HepG2 (cell line): ENCODE measurements around the gene ADRA2B. TPM values are rescaled to one million over a fixed set of nuclear protein-coding genes. Genes with fewer than 3 reads are reported as not detected.

Experiments
- ATAC-seq: fragments of 200-7000 bp; cut with Tn5 transposase; 3 replicates; pipeline ENCODE4 v1.9.1; 2020; ENCODE audit warnings: mild to moderate bottlenecking, moderate library complexity
- BruUV-seq: library from RNA; stranded (reverse); fragments of 400-500 nt; replicated peaks from 2 replicates; lab custom pipeline; 2021; lab: Mats Ljungman, UMichigan
- CTCF ChIA-PET: fragments of 300-600 bp; formaldehyde crosslinking; extraction: SDS; loops from one replicate; lab custom pipeline; 2021; ENCODE audit warnings: low total read pairs, inconsistent platforms, low intra/inter-chr PET ratio; lab: Yijun Ruan, JAX
- POLR2A ChIA-PET: fragments of 350-600 bp; sonication (Branson Sonifier 250); formaldehyde crosslinking; loops from one replicate; lab custom pipeline; 2020; ENCODE audit warnings: antibody characterized with exemption, inconsistent platforms; lab: Yijun Ruan, JAX
- DNase-seq: peaks from one replicate; pipeline ENCODE4 v3.0.0-alpha.2; 2015; ENCODE audit warnings: low spot score
- FAIRE-seq: peaks from 3 replicates; lab custom pipeline; 2011; peaks lifted over from hg19 to GRCh38; lab: Jason Lieb, UNC
- H2AFZ ChIP-seq: one replicate; pipeline ENCODE4 v1.6.1; 2011; ENCODE audit warnings: low read length, inconsistent platforms
- H3K27ac ChIP-seq: fragments of 300-600 bp; 3 replicates; pipeline ENCODE4 v1.8.0; 2011; ENCODE audit warnings: mixed run types, mild to moderate bottlenecking, mixed read lengths, low read length, inconsistent platforms; ENCODE audit not compliant: insufficient read depth; ENCODE audit errors: extremely low read length
- H3K27me3 ChIP-seq, 2 experiments: fragments of 200-600 bp in 1 of 2; 2 replicates in 1 of 2; 3 replicates in 1 of 2; pipeline versions ENCODE4 v1.6.0 to v1.8.0; 2011; ENCODE audit warnings: low read length in 2 of 2, mild to moderate bottlenecking in 2 of 2, moderate library complexity in 2 of 2, inconsistent platforms in 1 of 2; ENCODE audit not compliant: insufficient read depth in 2 of 2, control insufficient read depth in 1 of 2
- H3K36me3 ChIP-seq, 2 experiments: fragments of 200-600 bp in 1 of 2; replicated peaks in 1 of 2; 2 replicates in 1 of 2; 3 replicates in 1 of 2; pipeline versions ENCODE4 v1.5.1 to v1.8.0; 2011; ENCODE audit warnings: low read length in 2 of 2, inconsistent platforms in 1 of 2; ENCODE audit not compliant: insufficient read depth in 2 of 2, control insufficient read depth in 1 of 2
- H3K4me1 ChIP-seq: 2 replicates; pipeline ENCODE4 v1.5.1; 2012; ENCODE audit warnings: low read length, inconsistent platforms; ENCODE audit not compliant: insufficient read depth
- H3K4me2 ChIP-seq: 2 replicates; pipeline ENCODE4 v1.6.0; 2011; ENCODE audit warnings: low read depth, low read length, inconsistent platforms
- H3K4me3 ChIP-seq, 3 experiments: fragments of 200-600 bp in 1 of 3; sonication (generic), shearing (Covaris generic) in 1 of 3; replicated peaks in 1 of 3; 2 replicates each; pipeline ENCODE4 v1.5.1; 2011 to 2016; ENCODE audit warnings: low read length in 3 of 3, inconsistent platforms in 2 of 3, low read depth in 2 of 3, mild to moderate bottlenecking in 2 of 3, control low read depth in 1 of 3, mixed read lengths in 1 of 3; ENCODE audit not compliant: insufficient read depth in 1 of 3
- H3K79me2 ChIP-seq: one replicate; pipeline ENCODE4 v1.6.1; 2011; ENCODE audit warnings: low read length, inconsistent platforms; ENCODE audit not compliant: insufficient read depth
- H3K9ac ChIP-seq: 2 replicates; pipeline ENCODE4 v1.6.0; 2011; ENCODE audit warnings: mild to moderate bottlenecking, low read depth, low read length, inconsistent platforms; ENCODE audit not compliant: insufficient read depth
- H3K9me3 ChIP-seq: 2 replicates; pipeline ENCODE4 v1.5.1; 2012; ENCODE audit warnings: mild to moderate bottlenecking, low read length
- H4K20me1 ChIP-seq: 2 replicates; pipeline ENCODE4 v1.6.0; 2011; ENCODE audit warnings: inconsistent platforms, mild to moderate bottlenecking, low read length, moderate library complexity; ENCODE audit not compliant: insufficient read depth
- CENPBD1 ChIP-seq: sonication (generic); formaldehyde crosslinking; IDR thresholded peaks from 2 replicates; pipeline ENCODE4 v1.8.0; 2022; ENCODE audit warnings: missing genetic modification reagents, low read depth, mild to moderate bottlenecking, borderline replicate concordance
- HNRNPH1 ChIP-seq: fragments of 200-400 bp; formaldehyde crosslinking; optimal IDR thresholded peaks from 2 replicates; pipeline ENCODE3; 2017; ENCODE audit warnings: mild to moderate bottlenecking, low read depth, low read length
- HNRNPUL1 ChIP-seq: fragments of 200-400 bp; formaldehyde crosslinking; IDR thresholded peaks from 2 replicates; pipeline ENCODE4 v1.6.1; 2017; ENCODE audit warnings: low read depth, mild to moderate bottlenecking, low read length, moderate library complexity
- IKZF1 ChIP-seq: fragments of 450-650 bp; IDR thresholded peaks from 2 replicates; pipeline ENCODE4 v1.7.1; 2016
- JDP2 ChIP-seq: sonication (generic); formaldehyde crosslinking; IDR thresholded peaks from 2 replicates; pipeline ENCODE4 v1.8.1; 2022; ENCODE audit warnings: missing genetic modification reagents, borderline replicate concordance
- KDM6A ChIP-seq: IDR thresholded peaks from 2 replicates; pipeline ENCODE4 v1.6.1; 2016; ENCODE audit warnings: low read depth
- KLF15 ChIP-seq: sonication (generic); formaldehyde crosslinking; IDR thresholded peaks from 2 replicates; pipeline ENCODE4 v1.8.1; 2023; ENCODE audit warnings: borderline replicate concordance, mild to moderate bottlenecking, inconsistent platforms, missing genetic modification reagents, mixed read lengths
- MIXL1 ChIP-seq: IDR thresholded peaks from 2 replicates; pipeline ENCODE4 v1.6.1; 2016
- PRPF4 ChIP-seq: fragments of 200-400 bp; formaldehyde crosslinking; IDR thresholded peaks from 2 replicates; pipeline ENCODE4 v1.6.1; 2016; ENCODE audit warnings: low read length, low read depth; ENCODE audit not compliant: poor library complexity, severe bottlenecking
- RXRA ChIP-seq: sonication (generic); formaldehyde crosslinking; IDR thresholded peaks from 2 replicates; pipeline ENCODE4 v1.5.1; 2020; ENCODE audit warnings: missing genetic modification reagents
- SATB2 ChIP-seq: sonication (generic); formaldehyde crosslinking; IDR thresholded peaks from 2 replicates; pipeline ENCODE4 v1.5.0; 2020; ENCODE audit warnings: missing genetic modification reagents
- SOX6 ChIP-seq, 2 experiments: fragments of 450-650 bp in 1 of 2; sonication (generic) in 1 of 2; formaldehyde crosslinking in 1 of 2; IDR thresholded peaks; 2 replicates each; pipeline versions ENCODE4 v1.4.0 to v1.6.1; 2017 to 2020; ENCODE audit warnings: antibody characterized with exemption in 1 of 2, mild to moderate bottlenecking in 1 of 2, missing genetic modification reagents in 1 of 2
- SRSF1 ChIP-seq: fragments of 200-400 bp; formaldehyde crosslinking; optimal IDR thresholded peaks from 2 replicates; pipeline ENCODE3; 2017; ENCODE audit warnings: mild to moderate bottlenecking, low read depth, low read length, moderate library complexity
- TEF ChIP-seq: sonication (generic); formaldehyde crosslinking; IDR thresholded peaks from 2 replicates; pipeline ENCODE4 v1.5.0; 2020; ENCODE audit warnings: missing genetic modification reagents
- ZBTB34 ChIP-seq: sonication (generic); formaldehyde crosslinking; IDR thresholded peaks from 2 replicates; pipeline ENCODE4 v1.8.0; 2022; ENCODE audit warnings: mild to moderate bottlenecking, missing genetic modification reagents
- ZNF124 ChIP-seq: sonication (generic); formaldehyde crosslinking; IDR thresholded peaks from 2 replicates; pipeline ENCODE4 v1.4.0; 2020; ENCODE audit warnings: missing genetic modification reagents
- ZNF224 ChIP-seq: sonication (generic); formaldehyde crosslinking; IDR thresholded peaks from 2 replicates; pipeline ENCODE4 v1.5.0; 2020; ENCODE audit warnings: mild to moderate bottlenecking, missing genetic modification reagents
- ZNF382 ChIP-seq: sonication (generic); formaldehyde crosslinking; IDR thresholded peaks from 2 replicates; pipeline ENCODE4 v1.5.0; 2020; ENCODE audit warnings: missing genetic modification reagents, mild to moderate bottlenecking, borderline replicate concordance
- ZNF468 ChIP-seq: sonication (generic); formaldehyde crosslinking; IDR thresholded peaks from 2 replicates; pipeline ENCODE4 v1.8.0; 2022; ENCODE audit warnings: mild to moderate bottlenecking, moderate library complexity, missing genetic modification reagents
- ZSCAN31 ChIP-seq: sonication (generic); formaldehyde crosslinking; IDR thresholded peaks from 2 replicates; pipeline ENCODE4 v1.5.0; 2020; ENCODE audit warnings: low read depth, mild to moderate bottlenecking, missing genetic modification reagents
- WGBS: methylation state at CpG from one replicate; pipeline ENCODE4 v1.1.6; 2017; ENCODE audit warnings: low lambda C conversion rate; 5-methylcytosine and 5-hydroxymethylcytosine counted together
- in situ Hi-C: cut with HindIII; loops from 2 replicates; pipeline ENCODE4 v1.10.0; 2017; ENCODE audit warnings: low pct_unique_long_range_greater_than_20kb; ENCODE audit not compliant: extremely low pct_ligation_motif_present
- intact Hi-C: fragments of 100-400 bp; cut with micrococcal nuclease; formaldehyde crosslinking; loops from one replicate; pipeline ENCODE4 v1.10.0; 2022; ENCODE audit not compliant: unreplicated experiment
- polyA plus RNA-seq, 8 experiments: library from polyadenylated mRNA; depleted of rRNA in 3 of 8; stranded (reverse) in 7 of 8; unstranded in 1 of 8; fragments of >200 nt; fragmentation: Illumina TruSeq in 4 of 8; extraction: Trizol in 4 of 8; gene quantifications; 2 replicates each; pipeline versions ENCODE4 v1.2.1 to v1.2.3, GENCODE V29; 2011 to 2016; ENCODE audit warnings: low read depth in 4 of 8, missing spikeins in 1 of 8, mixed read lengths in 1 of 8; ENCODE audit not compliant: insufficient read depth in 1 of 8
- total RNA-seq, 5 experiments: library from RNA; depleted of rRNA; stranded (reverse); fragments of >200 nt; fragmentation: Illumina TruSeq; extraction: Trizol; gene quantifications; 2 replicates each; pipeline ENCODE4 v1.2.3, GENCODE V29; 2016; ENCODE audit warnings: low read depth in 1 of 5
- TF ChIP-seq, protein P1 (sequence below): sonication (generic); formaldehyde crosslinking; IDR thresholded peaks from 2 replicates; pipeline ENCODE4 v1.5.0; 2020; ENCODE audit warnings: mild to moderate bottlenecking, missing genetic modification reagents, borderline replicate concordance

ADRA2B gene
- total and polyA plus RNA-seq, 2 of the 13 experiments (the other 11 are each of a cell fraction or from before 2014, with no cell fraction given): not detected

DNA sequence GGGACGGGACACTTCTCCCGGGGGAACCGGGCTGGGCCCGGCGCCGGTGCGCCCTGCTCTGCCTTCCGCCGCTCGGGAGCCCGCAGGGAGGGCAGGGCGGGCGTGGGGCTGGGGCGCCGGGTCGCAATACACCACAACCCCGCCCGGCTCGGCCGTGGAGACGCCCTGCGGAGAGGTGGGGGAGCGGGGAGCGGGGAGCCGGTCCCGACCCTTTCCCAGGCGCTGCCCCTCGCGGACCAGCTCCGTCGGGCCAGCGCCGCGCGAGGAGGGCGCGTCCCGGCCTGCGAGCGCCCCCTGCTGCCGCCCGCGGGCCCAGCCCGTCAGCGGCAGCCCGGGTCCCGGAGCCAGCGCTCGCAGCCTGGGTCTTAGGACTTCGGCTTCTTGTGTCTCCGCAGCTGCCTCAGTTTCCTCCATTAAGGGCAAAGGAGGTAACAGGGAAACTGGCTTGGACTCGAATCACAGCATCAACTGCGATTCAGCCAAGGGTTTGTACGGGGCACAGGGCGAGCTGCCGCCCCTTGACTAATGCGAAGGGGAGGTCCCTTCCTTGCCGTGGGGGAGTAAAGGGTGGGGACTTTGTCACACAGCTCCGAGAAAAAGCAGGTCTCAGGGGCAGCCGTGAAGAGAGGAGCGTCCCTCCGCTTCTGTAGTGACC is 635 bp upstream of the ADRA2B start:
- no peaks in the 10 kb centered on the region for H4K20me1 ChIP-seq
- BruUV-seq: no TSS peak
- CTCF ChIA-PET: interaction anchor here (1.2 to 2.4 kb wide), 4 partner anchors 54 to 124 kb away, joined by 3 to 13 read pairs (median 7); no protein-coding TSS in a partner anchor
- H3K9me3 ChIP-seq: no peaks in the 10 kb centered on the region
- intact Hi-C loops (loop anchor here (10.0 kb wide), 2 partner anchors 52 to 92 kb away; no protein-coding TSS in a partner anchor), in situ Hi-C loops (loop anchor here (25.0 kb wide), 2 partner anchors 105 to 280 kb away; no protein-coding TSS in a partner anchor)
- 14% methylated on average over 19 of the region's 62 CpGs for WGBS
- ATAC-seq: peak; percentile 85
- no peak overlapping the region for H2AFZ ChIP-seq
- H3K4me2 ChIP-seq: peak overlapping the region; percentile 78
- H3K27ac ChIP-seq: no peak overlapping the region
- POLR2A ChIA-PET: no interaction called here
- 0 out of 2 replicates have a peak, but pooled peaks cover 5% of the 10 kb centered on the region for H3K4me1 ChIP-seq
- peaks cover 26 to 71% of the 10 kb centered on the region in 2 experiments for H3K27me3 ChIP-seq
- no peak overlapping the region for H3K9ac ChIP-seq
- H3K36me3 ChIP-seq: no peaks in the 10 kb centered on the region
- no peak for FAIRE-seq
- DNase-seq: no peak
- peak overlapping the region; percentile 48 to 76 (median 53); a peak in 5 of 6 replicates for H3K4me3 ChIP-seq
- no peaks in the 10 kb centered on the region for H3K79me2 ChIP-seq
- no peak for TF ChIP-seq HNRNPH1
- no peak for TF ChIP-seq ZNF124 (CRISPR knock-in tag)
- TF ChIP-seq TEF (CRISPR knock-in tag): no peak
- TF ChIP-seq ZNF468 (CRISPR knock-in tag): no peak
- no peak for TF ChIP-seq HNRNPUL1
- no peak for TF ChIP-seq RXRA (CRISPR knock-in tag)
- TF ChIP-seq, protein P1, sequence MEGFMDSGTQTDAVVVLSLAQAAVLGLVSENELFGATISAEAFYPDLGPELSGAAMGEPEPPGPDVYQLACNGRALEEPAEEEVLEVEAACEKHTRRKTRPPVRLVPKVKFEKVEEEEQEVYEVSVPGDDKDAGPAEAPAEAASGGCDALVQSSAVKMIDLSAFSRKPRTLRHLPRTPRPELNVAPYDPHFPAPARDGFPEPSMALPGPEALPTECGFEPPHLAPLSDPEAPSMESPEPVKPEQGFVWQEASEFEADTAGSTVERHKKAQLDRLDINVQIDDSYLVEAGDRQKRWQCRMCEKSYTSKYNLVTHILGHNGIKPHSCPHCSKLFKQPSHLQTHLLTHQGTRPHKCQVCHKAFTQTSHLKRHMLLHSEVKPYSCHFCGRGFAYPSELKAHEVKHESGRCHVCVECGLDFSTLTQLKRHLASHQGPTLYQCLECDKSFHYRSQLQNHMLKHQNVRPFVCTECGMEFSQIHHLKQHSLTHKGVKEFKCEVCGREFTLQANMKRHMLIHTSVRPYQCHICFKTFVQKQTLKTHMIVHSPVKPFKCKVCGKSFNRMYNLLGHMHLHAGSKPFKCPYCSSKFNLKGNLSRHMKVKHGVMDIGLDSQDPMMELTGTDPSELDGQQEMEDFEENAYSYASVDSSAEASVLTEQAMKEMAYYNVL (CRISPR knock-in tag): no peak
- no peak for TF ChIP-seq CENPBD1 (CRISPR knock-in tag)
- TF ChIP-seq ZBTB34 (CRISPR knock-in tag): no peak
- TF ChIP-seq MIXL1: no peak
- TF ChIP-seq KDM6A (CRISPR knock-in tag): no peak
- no peak for TF ChIP-seq ZNF382 (CRISPR knock-in tag)
- TF ChIP-seq KLF15 (CRISPR knock-in tag): no peak
- TF ChIP-seq JDP2 (CRISPR knock-in tag): no peak
- TF ChIP-seq SATB2: no peak
- no peak for TF ChIP-seq IKZF1
- TF ChIP-seq SOX6 (IDR thresholded peaks at IDR 0.05): no peak
- no peak for TF ChIP-seq SOX6 (CRISPR knock-in tag; IDR thresholded peaks at IDR 0.05)
- no peak for TF ChIP-seq ZSCAN31 (CRISPR knock-in tag)
- no peak for TF ChIP-seq ZNF224
- no peak for TF ChIP-seq SRSF1
- no peak for TF ChIP-seq PRPF4
